Neuronal stem cell (in vitro differentiated cells): ENCODE data around the gene PCNP. TPM values are rescaled to one million over a fixed set of nuclear protein-coding genes. Genes with fewer than 3 reads are reported as not detected.

Source experiments
- DNase-seq: peaks from one replicate; pipeline ENCODE4 v3.0.0-alpha.2; 2013; ENCODE audit warnings: low spot score
- H2AFZ ChIP-seq: one replicate; pipeline ENCODE4 v1.6.1; 2013; ENCODE audit warnings: mild to moderate bottlenecking, low read length, inconsistent platforms
- H2AK5ac ChIP-seq: 2 replicates; pipeline ENCODE4 v1.6.1; 2013; ENCODE audit warnings: low read depth, mild to moderate bottlenecking, inconsistent platforms, low read length, moderate library complexity, mixed read lengths
- H2BK120ac ChIP-seq: 2 replicates; pipeline ENCODE4 v1.6.1; 2013; ENCODE audit warnings: low read depth, mild to moderate bottlenecking, inconsistent platforms, low read length, moderate library complexity, mixed read lengths
- H2BK12ac ChIP-seq: one replicate; pipeline ENCODE4 v1.6.1; 2013; ENCODE audit warnings: low read length, inconsistent platforms
- H2BK15ac ChIP-seq: 2 replicates; pipeline ENCODE4 v1.6.1; 2013; ENCODE audit warnings: mild to moderate bottlenecking, low read length, inconsistent platforms, mixed read lengths
- H2BK5ac ChIP-seq: one replicate; pipeline ENCODE4 v1.6.1; 2013; ENCODE audit warnings: inconsistent platforms, mild to moderate bottlenecking, low read length, moderate library complexity
- H3K14ac ChIP-seq: one replicate; pipeline ENCODE4 v1.6.1; 2013; ENCODE audit warnings: low read length, inconsistent platforms
- H3K18ac ChIP-seq: 2 replicates; pipeline ENCODE4 v1.6.1; 2013; ENCODE audit warnings: low read length, inconsistent platforms
- H3K23ac ChIP-seq: 2 replicates; pipeline ENCODE4 v1.6.1; 2013; ENCODE audit warnings: low read depth, mild to moderate bottlenecking, mixed read lengths, low read length, inconsistent platforms; ENCODE audit not compliant: poor library complexity
- H3K27ac ChIP-seq: replicated peaks from 3 replicates; pipeline ENCODE4 v1.5.1; 2013; ENCODE audit warnings: low read length, inconsistent platforms
- H3K27me3 ChIP-seq, 3 experiments: 2 replicates each; pipeline ENCODE4 v1.6.1; 2013; ENCODE audit warnings: low read length in 3 of 3, mild to moderate bottlenecking in 2 of 3, inconsistent platforms in 1 of 3, low read depth in 1 of 3, mixed read lengths in 1 of 3, moderate library complexity in 1 of 3; ENCODE audit not compliant: control insufficient read depth in 3 of 3, insufficient read depth in 3 of 3
- H3K36me3 ChIP-seq, 2 donors: replicated peaks in 1 of 2; 2 replicates each; pipeline ENCODE4 v1.6.1; 2013; ENCODE audit warnings: low read length in 2 of 2; ENCODE audit not compliant: control insufficient read depth in 2 of 2, insufficient read depth in 2 of 2
- H3K4ac ChIP-seq: 2 replicates; pipeline ENCODE4 v1.6.1; 2013; ENCODE audit warnings: inconsistent platforms, mild to moderate bottlenecking, low read length, moderate library complexity
- H3K4me1 ChIP-seq, 2 donors: 1 replicate in 1 of 2; 2 replicates in 1 of 2; pipeline ENCODE4 v1.6.1; 2013; ENCODE audit warnings: low read length in 2 of 2, low read depth in 1 of 2; ENCODE audit not compliant: control insufficient read depth in 2 of 2, insufficient read depth in 1 of 2
- H3K4me2 ChIP-seq: one replicate; pipeline ENCODE4 v1.6.1; 2013; ENCODE audit warnings: mild to moderate bottlenecking, low read length, inconsistent platforms; ENCODE audit not compliant: insufficient read depth, poor library complexity, severe bottlenecking
- H3K4me3 ChIP-seq, 2 donors: 2 replicates each; pipeline ENCODE4 v1.5.1; 2013; ENCODE audit warnings: low read length in 2 of 2, mild to moderate bottlenecking in 2 of 2, inconsistent platforms in 1 of 2, moderate library complexity in 1 of 2
- H3K79me1 ChIP-seq: one replicate; pipeline ENCODE4 v1.6.1; 2013; ENCODE audit warnings: low read depth, mild to moderate bottlenecking, inconsistent platforms, low read length, moderate library complexity
- H3K9ac ChIP-seq: one replicate; pipeline ENCODE4 v1.6.1; 2013; ENCODE audit warnings: mild to moderate bottlenecking, low read depth, low read length, inconsistent platforms; ENCODE audit not compliant: poor library complexity
- H3K9me3 ChIP-seq, 2 donors: replicated peaks in 1 of 2; 2 replicates each; pipeline versions ENCODE3 to v1.6.1; 2013; ENCODE audit warnings: low read length in 2 of 2, mild to moderate bottlenecking in 2 of 2, inconsistent platforms in 1 of 2, low read depth in 1 of 2, mixed read lengths in 1 of 2, moderate library complexity in 1 of 2; ENCODE audit not compliant: control insufficient read depth in 2 of 2, insufficient read depth in 1 of 2
- H4K8ac ChIP-seq: one replicate; pipeline ENCODE4 v1.6.1; 2013; ENCODE audit warnings: low read depth, mild to moderate bottlenecking, inconsistent platforms, low read length, moderate library complexity
- H4K91ac ChIP-seq: one replicate; pipeline ENCODE4 v1.6.1; 2013; ENCODE audit warnings: low read length, low read depth, mild to moderate bottlenecking, inconsistent platforms; ENCODE audit not compliant: poor library complexity
- WGBS, 2 donors: extraction: QIAGEN DNeasy Blood & Tissue Kit; methylation state at CpG; one replicate each; pipeline ENCODE4 v1.1.7; 2013; ENCODE audit warnings: missing lambda C conversion rate in 2 of 2, mixed read lengths in 1 of 2; ENCODE audit not compliant: insufficient read length in 2 of 2, insufficient replicate concordance in 1 of 2; ENCODE audit errors: extremely low coverage in 2 of 2; 5-methylcytosine and 5-hydroxymethylcytosine counted together
- polyA plus RNA-seq, 2 experiments: library from polyadenylated mRNA; stranded (reverse); fragments of 200-250 nt; gene quantifications; one replicate each; pipeline ENCODE4 v1.2.3, GENCODE V29; 2013

PCNP gene, protein sequence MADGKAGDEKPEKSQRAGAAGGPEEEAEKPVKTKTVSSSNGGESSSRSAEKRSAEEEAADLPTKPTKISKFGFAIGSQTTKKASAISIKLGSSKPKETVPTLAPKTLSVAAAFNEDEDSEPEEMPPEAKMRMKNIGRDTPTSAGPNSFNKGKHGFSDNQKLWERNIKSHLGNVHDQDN
- polyA plus RNA-seq (2013, experiment 1 of 2) = 140 TPM
- 140 TPM for polyA plus RNA-seq (2013, experiment 2 of 2)

DNA sequence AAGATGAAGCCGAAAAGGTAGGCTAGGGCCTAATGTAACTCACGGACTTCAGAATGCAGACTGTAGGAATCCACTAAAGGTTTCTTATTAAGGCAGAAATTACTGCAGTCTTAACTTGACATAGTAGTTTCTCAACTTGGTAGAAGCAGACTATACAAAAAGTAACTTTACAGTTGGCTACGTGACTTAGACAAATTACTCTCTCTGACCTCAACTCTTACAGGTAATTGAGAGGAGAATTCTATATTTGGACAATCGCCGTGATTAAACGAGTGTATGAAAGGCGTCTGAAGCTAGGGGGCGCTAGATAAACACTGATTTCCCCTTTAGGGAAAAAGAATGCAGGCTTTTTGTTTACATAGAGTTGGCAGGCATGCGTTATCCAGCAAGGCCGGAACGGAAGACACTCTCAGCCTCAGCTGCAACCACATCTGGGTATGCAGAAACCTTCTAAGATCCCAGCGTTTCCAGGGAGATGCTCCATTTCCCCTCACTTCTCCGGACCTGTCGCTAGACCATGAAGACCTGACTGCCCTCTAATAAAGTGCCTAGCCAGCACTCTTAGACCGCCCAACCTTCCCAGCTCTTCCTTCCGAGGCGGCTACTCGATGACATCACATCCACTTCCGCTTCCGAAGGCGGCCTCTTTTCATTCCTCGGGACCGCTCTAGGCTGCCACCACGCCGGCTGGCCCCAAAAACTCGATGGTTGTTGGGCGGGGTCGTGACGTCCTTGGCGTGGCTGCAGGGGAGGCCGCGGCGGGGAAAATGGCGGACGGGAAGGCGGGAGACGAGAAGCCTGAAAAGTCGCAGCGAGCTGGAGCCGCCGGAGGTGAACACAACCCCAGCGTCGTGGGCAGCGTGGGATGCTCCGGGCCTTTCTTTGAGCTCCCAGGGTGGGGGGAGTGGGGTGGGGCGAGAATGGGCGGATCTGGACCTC lies at the start of gene PCNP:
Gene PCNP (plus strand): TSS at position 732 of the 939 bp plus-strand sequence. CDS start 36 bp downstream, at position 768.
- H3K36me3 ChIP-seq = peaks cover 2 to 22% of the 10 kb centered on the region in 2 donors
- H3K27me3 ChIP-seq = no peaks in the 10 kb centered on the region
- H2BK5ac ChIP-seq = peak within 1 kb of the TSS; percentile 97
- peak within 1 kb of the TSS; percentile 22 for H2BK12ac ChIP-seq
- H3K23ac ChIP-seq = peak within 1 kb of the TSS; percentile 98
- H3K4me2 ChIP-seq = peak within 1 kb of the TSS; percentile 53
- peak within 1 kb of the TSS; percentile 95 for H3K14ac ChIP-seq
- H4K8ac ChIP-seq = no peak within 1 kb of the TSS
- H2BK15ac ChIP-seq = no peak within 1 kb of the TSS
- DNase-seq = peak; percentile 98
- peak within 1 kb of the TSS; percentile 73 for H2AFZ ChIP-seq
- H3K9ac ChIP-seq = peak within 1 kb of the TSS; percentile 98
- H4K91ac ChIP-seq = no peak within 1 kb of the TSS
- peaks cover 0 to 3% of the 10 kb centered on the region in 2 donors for H3K4me1 ChIP-seq
- H3K4ac ChIP-seq = no peak within 1 kb of the TSS
- H3K18ac ChIP-seq = peak within 1 kb of the TSS; percentile 99
- H3K27ac ChIP-seq = peak within 1 kb of the TSS; percentile 86
- peaks cover 0 to 9% of the 10 kb centered on the region in 2 donors for H3K9me3 ChIP-seq
- peak within 1 kb of the TSS; percentile 28 for H2BK120ac ChIP-seq
- H2AK5ac ChIP-seq = peak within 1 kb of the TSS; percentile 97
- peaks cover 7% of the 10 kb centered on the region for H3K79me1 ChIP-seq
- no CpG with 5 or more reads among the region's 47 CpGs for WGBS, 2 donors
- H3K4me3 ChIP-seq = peak within 1 kb of the TSS; percentile 52 to 95

- Histone ChIP-seq H3K4ac (no peak overlapping the region), H2AFZ (no peak overlapping the region), H3K79me1 (no peaks in the 10 kb centered on the region), H2BK12ac (no peak overlapping the region), H2BK5ac (no peak overlapping the region), H3K9ac (no peak overlapping the region), H3K27ac (no peak overlapping the region), H2BK120ac (no peak overlapping the region), H2AK5ac (no peak overlapping the region), H3K4me1 (no peaks in the 10 kb centered on the region), H2BK15ac (no peak overlapping the region), H3K4me2 (no peak overlapping the region), H3K23ac (no peak overlapping the region), H3K4me3 (no peak overlapping the region), H3K36me3 (no peaks in the 10 kb centered on the region), H3K9me3 (no peaks in the 10 kb centered on the region), H3K27me3 (peaks cover 0 to 2% (median 0%) of the 10 kb centered on the region in 3 experiments), H3K18ac (no peak overlapping the region), H4K91ac (no peak overlapping the region), H4K8ac (no peak overlapping the region), H3K14ac (no peak overlapping the region)
- no CpG with 5 or more reads among the region's 4 CpGs for WGBS, 2 donors
- DNase-seq = no peak
Measured at GRCh38 chr3:101527441-101527840, 46.5 kb upstream of the PCNP start.

DNA sequence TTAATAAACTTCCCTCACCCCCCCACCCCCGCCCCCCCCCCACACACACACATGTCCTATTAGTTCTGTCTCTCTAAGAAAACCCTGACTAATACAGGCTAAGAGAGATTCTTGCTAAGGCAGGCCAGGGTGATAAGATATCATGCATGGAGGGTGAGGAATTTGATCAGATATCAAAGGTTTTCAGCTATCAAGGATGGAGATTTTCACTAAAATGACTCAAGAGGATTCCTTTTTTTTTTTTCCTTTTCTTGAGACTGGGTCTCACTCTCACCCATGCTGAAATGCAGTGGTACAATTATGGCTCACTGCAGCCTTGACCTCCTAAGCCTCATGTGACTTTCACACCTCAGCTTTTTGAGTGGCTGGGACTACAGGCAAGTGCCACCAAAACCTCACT lies 46.1 kb upstream of the PCNP start:
- no peak for DNase-seq
- H3K9me3 ChIP-seq = no peaks in the 10 kb centered on the region
- no peak overlapping the region for H2AK5ac ChIP-seq
- no peak overlapping the region for H3K4ac ChIP-seq
- H2BK15ac ChIP-seq = no peak overlapping the region
- no peak overlapping the region for H2BK120ac ChIP-seq
- no peak overlapping the region for H3K14ac ChIP-seq
- H3K9ac ChIP-seq = no peak overlapping the region
- H2BK12ac ChIP-seq = no peak overlapping the region
- WGBS, 2 donors = no CpG with 5 or more reads among the region's 1 CpG
- H3K23ac ChIP-seq = no peak overlapping the region
- H3K36me3 ChIP-seq = no peaks in the 10 kb centered on the region
- no peak overlapping the region for H3K18ac ChIP-seq
- no peaks in the 10 kb centered on the region for H3K27me3 ChIP-seq
- H3K4me2 ChIP-seq = no peak overlapping the region
- H4K8ac ChIP-seq = no peak overlapping the region
- no peaks in the 10 kb centered on the region for H3K79me1 ChIP-seq
- H4K91ac ChIP-seq = no peak overlapping the region
- H3K27ac ChIP-seq = no peak overlapping the region
- no peaks in the 10 kb centered on the region for H3K4me1 ChIP-seq
- no peak overlapping the region for H2AFZ ChIP-seq
- no peak overlapping the region for H2BK5ac ChIP-seq
- no peak overlapping the region for H3K4me3 ChIP-seq
